Parathyroid adenoma (tissue), 2 donors: ENCODE measurements around the gene ZBTB18.

Experiments
- H2AFZ ChIP-seq: fragments of 300-600 bp; sonication (generic); one replicate; pipeline ENCODE4 v1.7.0; 2017; ENCODE audit warnings: antibody characterized with exemption, mild to moderate bottlenecking
- H3K27ac ChIP-seq: fragments of 300-600 bp; sonication (generic); one replicate; pipeline ENCODE4 v1.7.0; 2017
- H3K27me3 ChIP-seq: fragments of 300-600 bp; sonication (generic); one replicate; pipeline ENCODE4 v1.7.0; 2017; ENCODE audit warnings: low read length; ENCODE audit not compliant: control insufficient read depth, insufficient read depth
- H3K36me3 ChIP-seq: fragments of 300-600 bp; sonication (generic); one replicate; pipeline ENCODE4 v1.7.0; 2017; ENCODE audit warnings: low read length; ENCODE audit not compliant: control insufficient read depth, insufficient read depth
- H3K4me1 ChIP-seq: fragments of 300-600 bp; sonication (generic); one replicate; pipeline ENCODE4 v1.7.0; 2017; ENCODE audit warnings: control low read depth
- H3K4me2 ChIP-seq: fragments of 300-600 bp; sonication (generic); one replicate; pipeline ENCODE4 v1.7.0; 2017; ENCODE audit warnings: low read length
- H3K4me3 ChIP-seq: fragments of 300-600 bp; sonication (generic); one replicate; pipeline ENCODE4 v1.7.0; 2017; ENCODE audit warnings: low read depth, low read length
- H3K79me2 ChIP-seq: fragments of 300-600 bp; sonication (generic); one replicate; pipeline ENCODE4 v1.7.0; 2017; ENCODE audit warnings: control low read depth
- H3K9ac ChIP-seq: fragments of 300-600 bp; sonication (generic); one replicate; pipeline ENCODE4 v1.7.0; 2017; ENCODE audit warnings: mild to moderate bottlenecking
- H3K9me3 ChIP-seq: fragments of 300-600 bp; sonication (generic); one replicate; pipeline ENCODE4 v1.7.0; 2017; ENCODE audit warnings: low read length; ENCODE audit not compliant: control insufficient read depth
- TF ChIP-seq, protein P1 (sequence below): fragments of 300-600 bp; sonication (generic); IDR thresholded peaks from one replicate; pipeline ENCODE4 v1.7.0; 2017; ENCODE audit warnings: antibody characterized with exemption, mild to moderate bottlenecking
- donor health status: primary hyperparathyroidism.

ZBTB18 gene

DNA sequence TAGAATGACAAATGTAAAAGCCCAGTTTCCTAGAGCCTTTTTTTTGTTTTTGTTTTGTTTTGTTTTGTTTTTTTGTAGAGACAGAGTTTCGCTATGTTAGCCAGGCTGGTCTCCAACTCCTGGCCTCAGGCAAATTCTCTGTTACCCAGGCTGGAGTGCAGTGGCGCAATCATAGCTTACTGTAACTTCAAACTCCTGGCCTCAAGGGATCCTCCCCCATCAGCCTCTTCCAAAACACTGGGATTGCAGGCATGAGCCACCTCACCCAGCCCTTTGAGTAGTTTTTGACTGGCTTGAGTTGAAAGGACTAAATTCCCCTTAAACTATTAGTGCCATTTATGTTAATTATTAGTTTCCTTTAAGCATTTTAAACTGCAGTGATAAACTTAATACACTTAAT is 28.8 kb upstream of the ZBTB18 start:
- TF ChIP-seq, protein P1, sequence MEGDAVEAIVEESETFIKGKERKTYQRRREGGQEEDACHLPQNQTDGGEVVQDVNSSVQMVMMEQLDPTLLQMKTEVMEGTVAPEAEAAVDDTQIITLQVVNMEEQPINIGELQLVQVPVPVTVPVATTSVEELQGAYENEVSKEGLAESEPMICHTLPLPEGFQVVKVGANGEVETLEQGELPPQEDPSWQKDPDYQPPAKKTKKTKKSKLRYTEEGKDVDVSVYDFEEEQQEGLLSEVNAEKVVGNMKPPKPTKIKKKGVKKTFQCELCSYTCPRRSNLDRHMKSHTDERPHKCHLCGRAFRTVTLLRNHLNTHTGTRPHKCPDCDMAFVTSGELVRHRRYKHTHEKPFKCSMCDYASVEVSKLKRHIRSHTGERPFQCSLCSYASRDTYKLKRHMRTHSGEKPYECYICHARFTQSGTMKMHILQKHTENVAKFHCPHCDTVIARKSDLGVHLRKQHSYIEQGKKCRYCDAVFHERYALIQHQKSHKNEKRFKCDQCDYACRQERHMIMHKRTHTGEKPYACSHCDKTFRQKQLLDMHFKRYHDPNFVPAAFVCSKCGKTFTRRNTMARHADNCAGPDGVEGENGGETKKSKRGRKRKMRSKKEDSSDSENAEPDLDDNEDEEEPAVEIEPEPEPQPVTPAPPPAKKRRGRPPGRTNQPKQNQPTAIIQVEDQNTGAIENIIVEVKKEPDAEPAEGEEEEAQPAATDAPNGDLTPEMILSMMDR = no peak

DNA sequence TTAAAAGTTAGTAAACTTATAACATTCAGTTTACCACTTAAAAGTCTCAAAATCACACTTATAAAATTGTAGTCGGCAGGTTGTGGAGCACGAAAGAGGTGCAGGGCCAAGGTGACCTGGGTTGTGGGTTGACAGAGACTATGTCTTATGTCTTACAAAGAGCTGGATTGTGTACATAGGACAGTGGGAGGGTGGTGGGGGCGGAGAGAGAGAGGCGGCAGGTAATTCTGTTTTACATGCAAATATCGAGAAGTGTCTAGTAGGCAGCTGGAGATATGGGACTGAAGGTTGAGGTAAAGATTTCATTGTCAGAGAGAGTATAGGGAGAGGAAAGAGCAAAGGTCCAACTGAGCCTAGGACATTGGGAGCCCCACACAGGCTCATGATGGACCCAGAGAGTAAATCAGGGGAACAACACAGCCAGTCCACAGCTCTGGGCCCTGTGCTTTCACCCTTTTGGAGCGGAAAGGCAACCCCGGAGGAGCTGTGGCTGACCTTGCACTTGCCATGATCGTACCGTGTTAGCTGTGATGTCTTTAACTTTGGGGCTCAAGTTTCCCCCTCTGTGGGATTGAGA is 28.1 kb upstream of the ZBTB18 start:
- H2AFZ ChIP-seq = no peak overlapping the region

More for the DNA sequence above, 28.8 kb upstream of the ZBTB18 start:
- no peak overlapping the region for H3K4me3 ChIP-seq
- no peaks in the 10 kb centered on the region for H3K36me3 ChIP-seq
- H2AFZ ChIP-seq = no peak overlapping the region
- no peak overlapping the region for H3K4me2 ChIP-seq
- no peaks in the 10 kb centered on the region for H3K9me3 ChIP-seq
- H3K27me3 ChIP-seq = no peaks in the 10 kb centered on the region
- H3K4me1 ChIP-seq = no peaks in the 10 kb centered on the region
- H3K27ac ChIP-seq = no peak overlapping the region
- H3K79me2 ChIP-seq = no peaks in the 10 kb centered on the region
- no peak overlapping the region for H3K9ac ChIP-seq

GRCh38 chr1:244027491-244028145 is 23.5 kb upstream of the ZBTB18 start:
- TF ChIP-seq, protein P1 = no peak
- H3K27ac ChIP-seq = no peak overlapping the region

More for the DNA sequence above, 28.1 kb upstream of the ZBTB18 start:
- H3K4me1 ChIP-seq = no peaks in the 10 kb centered on the region
- H3K27ac ChIP-seq = no peak overlapping the region
- H3K27me3 ChIP-seq = no peaks in the 10 kb centered on the region
- no peak overlapping the region for H3K4me3 ChIP-seq
- no peaks in the 10 kb centered on the region for H3K36me3 ChIP-seq
- TF ChIP-seq, protein P1 = no peak
- no peak overlapping the region for H3K4me2 ChIP-seq
- H3K9ac ChIP-seq = no peak overlapping the region
- H3K9me3 ChIP-seq = no peaks in the 10 kb centered on the region
- no peaks in the 10 kb centered on the region for H3K79me2 ChIP-seq

DNA sequence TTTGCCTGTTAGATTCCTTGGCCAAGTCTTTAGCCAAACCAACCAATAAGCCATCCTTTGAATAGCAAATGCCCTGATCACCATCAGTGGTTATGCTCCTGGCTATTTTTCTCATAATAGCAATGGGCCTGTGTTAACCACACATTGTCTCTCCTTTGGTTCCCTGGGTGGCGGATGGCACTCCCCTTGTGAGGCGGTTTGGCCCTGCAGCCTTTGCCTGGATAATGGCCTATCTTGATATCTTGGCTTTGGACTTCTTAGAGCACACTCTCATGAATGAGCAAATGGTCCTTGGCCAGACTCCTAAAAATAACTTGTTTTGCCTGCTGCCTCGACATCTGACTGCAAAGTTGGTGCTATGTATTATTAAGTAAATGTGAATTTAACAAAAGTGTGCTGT is 22.4 kb upstream of the ZBTB18 start:
- Histone ChIP-seq H3K9me3 (no peaks in the 10 kb centered on the region), H3K79me2 (no peaks in the 10 kb centered on the region), H2AFZ (no peak overlapping the region), H3K27ac (no peak overlapping the region), H3K9ac (no peak overlapping the region), H3K4me1 (no peaks in the 10 kb centered on the region), H3K4me2 (no peak overlapping the region), H3K4me3 (no peak overlapping the region), H3K27me3 (no peaks in the 10 kb centered on the region), H3K36me3 (no peaks in the 10 kb centered on the region)
- TF ChIP-seq, protein P1 = no peak

More at GRCh38 chr1:244027491-244028145, 23.5 kb upstream of the ZBTB18 start:
- Histone ChIP-seq H2AFZ (no peak overlapping the region), H3K4me3 (no peak overlapping the region), H3K4me2 (no peak overlapping the region), H3K9me3 (no peaks in the 10 kb centered on the region), H3K4me1 (no peaks in the 10 kb centered on the region), H3K36me3 (no peaks in the 10 kb centered on the region), H3K9ac (no peak overlapping the region), H3K79me2 (no peaks in the 10 kb centered on the region), H3K27me3 (no peaks in the 10 kb centered on the region)

DNA sequence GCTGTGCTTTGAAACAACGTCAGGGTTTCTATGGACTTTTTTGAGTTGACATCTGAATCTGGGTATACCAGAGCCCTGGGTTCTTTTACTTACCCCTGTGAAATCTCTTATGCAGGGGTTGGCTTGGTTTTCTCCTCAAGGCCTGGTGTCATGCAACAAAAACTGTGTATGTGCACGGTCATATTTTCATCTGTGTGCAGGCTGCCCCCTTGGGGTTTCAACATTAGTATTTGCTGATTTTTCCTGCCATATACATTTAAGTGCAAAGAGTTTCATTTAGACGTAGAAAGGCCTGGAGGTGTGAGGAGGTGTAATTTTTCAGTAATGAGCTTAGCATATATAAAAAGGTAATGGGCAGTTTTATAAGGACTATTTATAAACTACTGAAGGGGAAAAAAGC is 22.0 kb upstream of the ZBTB18 start:
- H3K4me2 ChIP-seq = no peak overlapping the region
- no peaks in the 10 kb centered on the region for H3K4me1 ChIP-seq
- no peak overlapping the region for H3K9ac ChIP-seq
- no peaks in the 10 kb centered on the region for H3K79me2 ChIP-seq
- no peak overlapping the region for H2AFZ ChIP-seq
- TF ChIP-seq, protein P1 = no peak
- H3K9me3 ChIP-seq = no peaks in the 10 kb centered on the region
- H3K27me3 ChIP-seq = no peaks in the 10 kb centered on the region
- no peaks in the 10 kb centered on the region for H3K36me3 ChIP-seq
- no peak overlapping the region for H3K4me3 ChIP-seq
- H3K27ac ChIP-seq = no peak overlapping the region
